GM21717 (cell line): ENCODE measurements around the gene GPN2.
"Not testable (repeated sequence)": the region's sequence is repeated elsewhere in the genome, so short reads cannot be mapped to it uniquely, and the experiment has no call there.

Source experiments
- ATAC-seq: cut with Tn5 transposase; IDR thresholded peaks from one replicate; pipeline ENCODE4 v1.9.1; 2021; ENCODE audit warnings: mild to moderate bottlenecking, moderate library complexity; ENCODE audit not compliant: unreplicated experiment

Gene GPN2

GRCh38 chr1:26858891-26859640 lies 31.0 kb downstream of the GPN2 start:
- no peak for ATAC-seq

GRCh38 chr1:26858160-26858559 lies 31.9 kb downstream of the GPN2 start:
- no peak for ATAC-seq

GRCh38 chr1:26857473-26858060 lies 32.5 kb downstream of the GPN2 start:
- no peak for ATAC-seq

- ATAC-seq = no peak
Observed at GRCh38 chr1:26856604-26857469, 33.2 kb downstream of the GPN2 start.

GRCh38 chr1:26856181-26856580 lies 33.9 kb downstream of the GPN2 start:
- ATAC-seq = no peak

GRCh38 chr1:26855636-26856035 lies 34.4 kb downstream of the GPN2 start:
- ATAC-seq = no peak

- no peak for ATAC-seq
Observed at GRCh38 chr1:26854906-26855305, 35.2 kb downstream of the GPN2 start.

GRCh38 chr1:26853600-26853999 lies 36.5 kb downstream of the GPN2 start:
- no peak for ATAC-seq

GRCh38 chr1:26853156-26853555 lies 36.9 kb downstream of the GPN2 start:
- no peak for ATAC-seq

- no peak for ATAC-seq
Observed at GRCh38 chr1:26852701-26853100, 37.4 kb downstream of the GPN2 start.

GRCh38 chr1:26851106-26851684 lies 38.9 kb downstream of the GPN2 start:
- ATAC-seq = no peak

- no peak for ATAC-seq
Observed at GRCh38 chr1:26848941-26849774, 40.9 kb downstream of the GPN2 start.

- ATAC-seq = no peak
Observed at GRCh38 chr1:26848499-26848898, 41.6 kb downstream of the GPN2 start.

- not testable (repeated sequence) for ATAC-seq
Observed at GRCh38 chr1:26847826-26848225, 42.3 kb downstream of the GPN2 start.

- no peak for ATAC-seq
Observed at GRCh38 chr1:26844424-26845196, 45.5 kb downstream of the GPN2 start.

- no peak for ATAC-seq
Observed at GRCh38 chr1:26839779-26840178, 50.3 kb downstream of the GPN2 start.

- ATAC-seq = peak; percentile 11
Observed at GRCh38 chr1:26839339-26839722, 50.8 kb downstream of the GPN2 start.

GRCh38 chr1:26838474-26839338 lies 51.4 kb downstream of the GPN2 start:
- peak; percentile 85 for ATAC-seq

GRCh38 chr1:26837665-26838064 lies 52.4 kb downstream of the GPN2 start:
- ATAC-seq = not testable (repeated sequence)
